B cell (primary cell): ENCODE measurements around the gene DNASE1L3. TPM values are rescaled to one million over a fixed set of nuclear protein-coding genes. Genes with fewer than 3 reads are reported as not detected.

ENCODE experiments used
- ATAC-seq: fragments of 200-7000 bp; cut with Tn5 transposase; one replicate; pipeline ENCODE4 v1.10.0; 2021; ENCODE audit warnings: low read depth, mild to moderate bottlenecking, moderate number of reproducible peaks, moderate library complexity
- CTCF ChIA-PET: fragments of 350-600 bp; sonication (Branson Sonifier 250); formaldehyde crosslinking; loops from one replicate; lab custom pipeline; 2021; ENCODE audit warnings: antibody characterized with exemption, inconsistent platforms; lab: Charles Lee
- POLR2A ChIA-PET: fragments of 350-600 bp; sonication (Branson Sonifier 250); formaldehyde crosslinking; loops from one replicate; lab custom pipeline; 2021; ENCODE audit warnings: antibody characterized with exemption; lab: Charles Lee
- DNase-seq: peaks from one replicate; pipeline ENCODE4 v3.0.0; 2013
- H2AFZ ChIP-seq: 2 replicates; pipeline ENCODE4 v1.6.1; 2012; ENCODE audit warnings: mild to moderate bottlenecking, low read depth, low read length; ENCODE audit not compliant: insufficient read depth, poor library complexity, severe bottlenecking
- H3K27ac ChIP-seq, 2 donors: 1 replicate in 1 of 2; 2 replicates in 1 of 2; pipeline ENCODE4 v1.5.1; 2012 to 2013; ENCODE audit warnings: low read length in 2 of 2, mild to moderate bottlenecking in 2 of 2, moderate library complexity in 1 of 2
- H3K27me3 ChIP-seq, 4 experiments: fragments of 200-600 bp in 1 of 4; sonication (generic) in 1 of 4; replicated peaks in 1 of 4; 1 replicate in 2 of 4; 2 replicates in 2 of 4; pipeline versions ENCODE4 v1.6.1 to v1.7.0; 2013 to 2016; ENCODE audit warnings: low read length in 3 of 4, mild to moderate bottlenecking in 2 of 4, mixed read lengths in 1 of 4, moderate library complexity in 1 of 4; ENCODE audit not compliant: insufficient read depth in 4 of 4, control insufficient read depth in 3 of 4; ENCODE audit errors: control extremely low read depth in 1 of 4
- H3K36me3 ChIP-seq, 2 experiments: replicated peaks in 1 of 2; 1 replicate in 1 of 2; 2 replicates in 1 of 2; pipeline versions ENCODE4 v1.6.1 to v1.7.1; 2013; ENCODE audit warnings: low read length in 1 of 2; ENCODE audit not compliant: insufficient read depth in 2 of 2, control insufficient read depth in 1 of 2; ENCODE audit errors: control extremely low read depth in 1 of 2, extremely low read depth in 1 of 2
- H3K4me1 ChIP-seq, 2 donors: fragments of 200-600 bp in 1 of 2; sonication (generic) in 1 of 2; 1 replicate in 1 of 2; 2 replicates in 1 of 2; pipeline versions ENCODE4 v1.5.1 to v1.6.1; 2013 to 2017; ENCODE audit warnings: low read length in 2 of 2; ENCODE audit not compliant: control insufficient read depth in 2 of 2, insufficient read depth in 2 of 2
- H3K4me2 ChIP-seq: replicated peaks from 2 replicates; pipeline ENCODE3; 2012; ENCODE audit warnings: mild to moderate bottlenecking, low read depth, low read length; ENCODE audit not compliant: poor library complexity, severe bottlenecking
- H3K4me3 ChIP-seq, 5 experiments: fragments of 200-600 bp in 1 of 5; sonication (generic) in 1 of 5; 1 replicate in 3 of 5; 2 replicates in 2 of 5; pipeline versions ENCODE4 v1.5.1 to v1.7.0; 2011 to 2016; ENCODE audit warnings: low read length in 4 of 5, mild to moderate bottlenecking in 4 of 5, low read depth in 2 of 5, control low read depth in 1 of 5, moderate library complexity in 1 of 5; ENCODE audit not compliant: insufficient read depth in 1 of 5; ENCODE audit errors: control extremely low read depth in 1 of 5, extremely low read depth in 1 of 5
- H3K79me2 ChIP-seq: fragments of 200-600 bp; sonication (generic); one replicate; pipeline ENCODE4 v1.6.0; 2016; ENCODE audit warnings: low read length; ENCODE audit not compliant: control insufficient read depth, insufficient read depth
- H3K9ac ChIP-seq: fragments of 200-600 bp; sonication (generic); 2 replicates; pipeline ENCODE4 v1.6.1; 2017; ENCODE audit warnings: mild to moderate bottlenecking, low read length, moderate library complexity
- H3K9me3 ChIP-seq, 3 donors: one replicate each; pipeline versions ENCODE4 v1.6.1 to v1.7.1; 2013; ENCODE audit warnings: low read length in 2 of 3; ENCODE audit not compliant: control insufficient read depth in 2 of 3, insufficient read depth in 1 of 3; ENCODE audit errors: control extremely low read depth in 1 of 3
- H4K20me1 ChIP-seq: 2 replicates; pipeline ENCODE4 v1.6.0; 2012; ENCODE audit warnings: mild to moderate bottlenecking, low read length; ENCODE audit not compliant: insufficient read depth, control insufficient read depth, poor library complexity, severe bottlenecking
- H3K27ac Mint-ChIP-seq: one replicate; pipeline ENCODE4 v1.8.0; 2021; ENCODE audit warnings: mixed read lengths
- H3K27me3 Mint-ChIP-seq: one replicate; pipeline ENCODE4 v1.8.0; 2021; ENCODE audit warnings: mixed read lengths
- H3K4me1 Mint-ChIP-seq: one replicate; pipeline ENCODE4 v1.8.0; 2021; ENCODE audit warnings: mixed read lengths
- H3K4me3 Mint-ChIP-seq: one replicate; pipeline ENCODE4 v1.8.0; 2021; ENCODE audit warnings: mixed read lengths
- H3K9me3 Mint-ChIP-seq: one replicate; pipeline ENCODE4 v1.8.0; 2022; ENCODE audit warnings: mixed read lengths; ENCODE audit not compliant: insufficient read depth
- CTCF ChIP-seq: fragments of 200-600 bp; IDR thresholded peaks from one replicate; pipeline ENCODE4 v1.8.0; 2022; ENCODE audit warnings: antibody characterized with exemption, mild to moderate bottlenecking
- EZH2 ChIP-seq: IDR thresholded peaks from 2 replicates; pipeline ENCODE4 v1.6.1; 2012; ENCODE audit warnings: borderline replicate concordance, low read depth, mild to moderate bottlenecking, moderate library complexity, low read length; ENCODE audit not compliant: insufficient read depth, poor library complexity, severe bottlenecking
- WGBS: methylation state at CpG from one replicate; pipeline ENCODE4 v1.1.5; 2013; ENCODE audit warnings: missing lambda C conversion rate; ENCODE audit not compliant: insufficient coverage; 5-methylcytosine and 5-hydroxymethylcytosine counted together
- intact Hi-C: fragments of 100-400 bp; cut with micrococcal nuclease; formaldehyde crosslinking; loops from one replicate; pipeline ENCODE4 v1.10.0; 2022
- polyA plus RNA-seq: library from polyadenylated mRNA; depleted of rRNA; stranded (reverse); fragments of >200 nt; gene quantifications from 2 replicates; pipeline ENCODE4 v1.2.3, GENCODE V29; 2012
- total RNA-seq, 2 donors: library from RNA; stranded (reverse); fragments of 120-200 nt in 1 of 2; gene quantifications; 1 replicate in 1 of 2; 2 replicates in 1 of 2; pipeline versions ENCODE4 v1.2.3 to v1.2.4, GENCODE V29; 2013 to 2022

DNASE1L3 gene
- total and polyA plus RNA-seq, 2 donors (not counting 1 experiment from before 2014, with no cell fraction given): 0.39 to 2.6 TPM

- Histone ChIP-seq H3K4me3 (no peak overlapping the region), H3K4me1 (no peaks in the 10 kb centered on the region), H3K4me2 (no peak overlapping the region), H3K27me3 (no peaks in the 10 kb centered on the region), H3K9ac (no peak overlapping the region), H3K27ac (no peak overlapping the region), H3K79me2 (no peaks in the 10 kb centered on the region), H4K20me1 (no peaks in the 10 kb centered on the region), H3K36me3 (peaks cover 0 to 21% of the 10 kb centered on the region in 2 experiments), H3K9me3 (no peaks in the 10 kb centered on the region), H2AFZ (no peak overlapping the region)
- H3K9me3 Mint-ChIP-seq: no peaks in the 10 kb centered on the region
- CTCF ChIA-PET: interaction anchor here (1.5 to 4.1 kb wide), 2 partner anchors 9 to 138 kb away, joined by 6 to 25 read pairs; partner anchors contain the start of genes HTD2 and RPP14
- no peak overlapping the region for H3K27ac Mint-ChIP-seq
- no peak overlapping the region for H3K4me3 Mint-ChIP-seq
- intact Hi-C loops: no loop called here
- no peak for ATAC-seq
- no peaks in the 10 kb centered on the region for H3K27me3 Mint-ChIP-seq
- no peak for TF ChIP-seq EZH2
- no peak for TF ChIP-seq CTCF
- DNase-seq: no peak
- WGBS: 87% methylated on average over 7 of the region's 7 CpGs
- H3K4me1 Mint-ChIP-seq: no peaks in the 10 kb centered on the region
- POLR2A ChIA-PET: no interaction called here
Measured at GRCh38 chr3:58168498-58168897, 42.3 kb downstream of the DNASE1L3 start.

- Histone ChIP-seq H3K4me2 (no peak overlapping the region), H3K36me3 (peaks cover 0 to 23% of the 10 kb centered on the region in 2 experiments), H4K20me1 (no peaks in the 10 kb centered on the region), H3K27ac (no peak overlapping the region), H3K9me3 (no peaks in the 10 kb centered on the region), H3K79me2 (no peaks in the 10 kb centered on the region), H2AFZ (no peak overlapping the region), H3K4me3 (no peak overlapping the region), H3K9ac (no peak overlapping the region), H3K27me3 (no peaks in the 10 kb centered on the region), H3K4me1 (no peaks in the 10 kb centered on the region)
- H3K27me3 Mint-ChIP-seq: no peaks in the 10 kb centered on the region
- DNase-seq: peak; percentile 57
- POLR2A ChIA-PET: no interaction called here
- peak; percentile 79 for TF ChIP-seq CTCF
- TF ChIP-seq EZH2: no peak
- H3K4me3 Mint-ChIP-seq: no peak overlapping the region
- no peak overlapping the region for H3K27ac Mint-ChIP-seq
- peak; percentile 67 for ATAC-seq
- CTCF ChIA-PET: interaction anchor here (0.7 to 4.1 kb wide), 10 partner anchors 8 to 293 kb away, joined by 3 to 25 read pairs (median 4); partner anchors contain the start of genes HTD2 and RPP14
- WGBS: 95% methylated on average over 15 of the region's 16 CpGs
- H3K9me3 Mint-ChIP-seq: no peaks in the 10 kb centered on the region
- intact Hi-C loops: loop anchor here (2.0 kb wide), 1 partner anchor 159 kb away; the partner anchor contains the start of gene FLNB
- H3K4me1 Mint-ChIP-seq: no peaks in the 10 kb centered on the region
Measured at GRCh38 chr3:58167431-58168351, 43.1 kb downstream of the DNASE1L3 start.
